IMR-90 (cell line): ENCODE data around the gene MAML2. TPM values are rescaled to one million over a fixed set of nuclear protein-coding genes. Genes with fewer than 3 reads are reported as not detected.

ENCODE experiments used
- ATAC-seq: fragments of 200-7000 bp; cut with Tn5 transposase; 2 replicates; pipeline ENCODE4 v1.9.1; 2020; ENCODE audit warnings: low read depth, mild to moderate bottlenecking, moderate library complexity
- BruUV-seq: library from RNA; stranded (reverse); fragments of 400-500 nt; replicated peaks from 2 replicates; lab custom pipeline; 2021; lab: Mats Ljungman, UMichigan
- CTCF ChIA-PET: fragments of 300-600 bp; formaldehyde crosslinking; extraction: SDS; loops from one replicate; lab custom pipeline; 2021; ENCODE audit warnings: antibody characterized with exemption; lab: Yijun Ruan, JAX
- POLR2A ChIA-PET: fragments of 300-600 bp; sonication (Branson Sonifier 250); formaldehyde crosslinking; loops from one replicate; lab custom pipeline; 2022; ENCODE audit warnings: antibody characterized with exemption; ENCODE audit not compliant: unreplicated experiment; lab: Charles Lee
- DNase-seq: peaks from one replicate; pipeline ENCODE4 v3.0.0; 2013
- H2AFZ ChIP-seq: replicated peaks from 2 replicates; pipeline ENCODE3; 2013; ENCODE audit warnings: low read length, mild to moderate bottlenecking; ENCODE audit not compliant: poor library complexity
- H2AK5ac ChIP-seq: 2 replicates; pipeline ENCODE4 v1.6.1; 2013; ENCODE audit warnings: low read depth, low read length, inconsistent platforms
- H2AK9ac ChIP-seq: replicated peaks from 2 replicates; pipeline ENCODE3; 2013; ENCODE audit warnings: mild to moderate bottlenecking, low read depth, low read length, moderate library complexity; ENCODE audit not compliant: poor library complexity
- H2BK120ac ChIP-seq: 2 replicates; pipeline ENCODE4 v1.6.1; 2013; ENCODE audit warnings: low read depth, low read length, inconsistent platforms
- H2BK15ac ChIP-seq: 3 replicates; pipeline ENCODE4 v1.6.1; 2013; ENCODE audit warnings: low read depth, low read length, inconsistent platforms
- H2BK20ac ChIP-seq: 2 replicates; pipeline ENCODE4 v1.6.1; 2013; ENCODE audit warnings: low read depth, mild to moderate bottlenecking, inconsistent platforms, low read length, moderate library complexity
- H2BK5ac ChIP-seq: 2 replicates; pipeline ENCODE4 v1.6.1; 2013; ENCODE audit warnings: mild to moderate bottlenecking, low read depth, low read length, inconsistent platforms; ENCODE audit not compliant: poor library complexity, severe bottlenecking
- H3K14ac ChIP-seq: replicated peaks from 2 replicates; pipeline ENCODE4 v1.6.1; 2013; ENCODE audit warnings: low read depth, low read length, inconsistent platforms
- H3K18ac ChIP-seq: 2 replicates; pipeline ENCODE4 v1.6.1; 2013; ENCODE audit warnings: low read depth, low read length, control low read depth
- H3K23ac ChIP-seq: 2 replicates; pipeline ENCODE4 v1.6.1; 2013; ENCODE audit warnings: low read depth, low read length, inconsistent platforms
- H3K27ac ChIP-seq: 2 replicates; pipeline ENCODE4 v1.5.1; 2013; ENCODE audit warnings: mild to moderate bottlenecking, control low read depth, low read length; ENCODE audit not compliant: insufficient read depth
- H3K27me3 ChIP-seq: 2 replicates; pipeline ENCODE4 v1.6.1; 2013; ENCODE audit warnings: low read length; ENCODE audit not compliant: control insufficient read depth, insufficient read depth
- H3K36me3 ChIP-seq: 2 replicates; pipeline ENCODE4 v1.6.1; 2013; ENCODE audit warnings: low read length, mixed read lengths; ENCODE audit not compliant: control insufficient read depth, insufficient read depth
- H3K4ac ChIP-seq: 2 replicates; pipeline ENCODE4 v1.6.1; 2013; ENCODE audit warnings: low read depth, low read length, inconsistent platforms
- H3K4me1 ChIP-seq: 2 replicates; pipeline ENCODE4 v1.6.1; 2013; ENCODE audit warnings: low read length, mixed read lengths; ENCODE audit not compliant: control insufficient read depth, insufficient read depth
- H3K4me2 ChIP-seq: 2 replicates; pipeline ENCODE4 v1.6.1; 2013; ENCODE audit warnings: low read depth, mild to moderate bottlenecking, control low read depth, low read length, moderate library complexity
- H3K4me3 ChIP-seq: 2 replicates; pipeline ENCODE4 v1.5.1; 2013; ENCODE audit warnings: low read depth, mild to moderate bottlenecking, control low read depth, low read length, moderate library complexity; ENCODE audit not compliant: insufficient read depth
- H3K56ac ChIP-seq: 2 replicates; pipeline ENCODE4 v1.6.1; 2013; ENCODE audit warnings: low read length, inconsistent platforms; ENCODE audit not compliant: insufficient read depth; ENCODE audit errors: extremely low read depth
- H3K79me1 ChIP-seq, 2 experiments: 2 replicates each; pipeline ENCODE4 v1.6.1; 2013; ENCODE audit warnings: low read length in 2 of 2, inconsistent platforms in 1 of 2, low read depth in 1 of 2
- H3K9ac ChIP-seq: 2 replicates; pipeline ENCODE4 v1.6.1; 2013; ENCODE audit warnings: low read depth, low read length, control low read depth
- H3K9me1 ChIP-seq: 2 replicates; pipeline ENCODE4 v1.6.1; 2013; ENCODE audit warnings: low read length, inconsistent platforms; ENCODE audit not compliant: insufficient read depth
- H3K9me3 ChIP-seq: 2 replicates; pipeline ENCODE4 v1.6.1; 2013; ENCODE audit warnings: low read length; ENCODE audit not compliant: control insufficient read depth, insufficient read depth
- H4K20me1 ChIP-seq: 2 replicates; pipeline ENCODE4 v1.6.1; 2013; ENCODE audit warnings: low read length, inconsistent platforms; ENCODE audit not compliant: insufficient read depth
- H4K5ac ChIP-seq: 2 replicates; pipeline ENCODE4 v1.6.1; 2013; ENCODE audit warnings: mild to moderate bottlenecking, low read depth, low read length, control low read depth
- H4K8ac ChIP-seq, 2 experiments: 2 replicates each; pipeline ENCODE4 v1.6.1; 2013; ENCODE audit warnings: low read depth in 2 of 2, low read length in 2 of 2, control low read depth in 1 of 2, inconsistent platforms in 1 of 2
- H4K91ac ChIP-seq: 2 replicates; pipeline ENCODE4 v1.6.1; 2013; ENCODE audit warnings: low read depth, low read length, inconsistent platforms; ENCODE audit not compliant: insufficient read depth
- CEBPB ChIP-seq: IDR thresholded peaks from 2 replicates; pipeline ENCODE4 v1.6.1; 2012; ENCODE audit warnings: low read depth, low read length, improper control_type of control experiment
- CHD1 ChIP-seq: IDR thresholded peaks from 2 replicates; pipeline ENCODE4 v1.6.1; 2012; ENCODE audit warnings: low read depth, low read length, improper control_type of control experiment
- FOS ChIP-seq: fragments of 150-350 bp; IDR thresholded peaks from 2 replicates; pipeline ENCODE4 v1.6.1; 2016; ENCODE audit warnings: low read depth, low read length
- POLR2A ChIP-seq: IDR thresholded peaks from 2 replicates; pipeline ENCODE4 v1.6.1; 2012; ENCODE audit warnings: mild to moderate bottlenecking, low read depth, low read length
- RCOR1 ChIP-seq: IDR thresholded peaks from 2 replicates; pipeline ENCODE4 v1.6.1; 2012; ENCODE audit warnings: mild to moderate bottlenecking, low read length, improper control_type of control experiment; ENCODE audit not compliant: insufficient replicate concordance
- RFX5 ChIP-seq: IDR thresholded peaks from 2 replicates; pipeline ENCODE4 v1.8.0; 2012; ENCODE audit warnings: low read depth, mild to moderate bottlenecking, low read length, moderate library complexity
- WGBS, 2 experiments: methylation state at CpG; one replicate each; pipeline versions ENCODE4 v1.1.5 to v1.1.7; 2013; ENCODE audit warnings: missing lambda C conversion rate in 2 of 2; ENCODE audit not compliant: insufficient read length in 1 of 2; ENCODE audit errors: extremely low coverage in 2 of 2; 5-methylcytosine and 5-hydroxymethylcytosine counted together
- dilution Hi-C: fragments of 300-500 bp; cut with HindIII; formaldehyde crosslinking; loops from one replicate; pipeline ENCODE4 v1.14.3; 2018; ENCODE audit warnings: low sequenced_read_pairs; ENCODE audit not compliant: unreplicated experiment
- in situ Hi-C: fragments of 300-500 bp; cut with MboI; formaldehyde crosslinking; loops from 3 replicates; pipeline ENCODE4 v1.14.3; 2019; ENCODE audit warnings: low sequenced_read_pairs, inconsistent platforms, mixed read lengths
- intact Hi-C: fragments of 100-400 bp; cut with micrococcal nuclease; formaldehyde crosslinking; loops from 2 replicates; pipeline ENCODE4 v1.10.0; 2022
- polyA plus RNA-seq, 3 experiments: library from polyadenylated mRNA; depleted of rRNA; stranded (reverse); fragments of >200 nt; gene quantifications; 2 replicates each; pipeline ENCODE4 v1.2.3, GENCODE V29; 2012; ENCODE audit warnings: low replicate concordance in 1 of 3
- total RNA-seq: library from RNA; depleted of rRNA; stranded (reverse); fragments of >200 nt; gene quantifications from 2 replicates; pipeline ENCODE4 v1.2.3, GENCODE V29; 2012

The MAML2 gene
- total and polyA plus RNA-seq, 2 of the 4 experiments (the other 2 are of a cell fraction), result 15.0 to 19.5 TPM

GRCh38 chr11:96178887-96179279, 164.1 kb downstream of the MAML2 start:
- Histone ChIP-seq H3K4me1 (no peaks in the 10 kb centered on the region), H3K56ac (no peak overlapping the region), H3K9me1 (peaks cover 7% of the 10 kb centered on the region), H3K4ac (no peak overlapping the region), H3K9me3 (no peaks in the 10 kb centered on the region), H3K27me3 (no peaks in the 10 kb centered on the region), H2AFZ (no peak overlapping the region), H2BK20ac (no peak overlapping the region), H3K4me2 (no peak overlapping the region), H2AK5ac (no peak overlapping the region), H3K18ac (no peak overlapping the region), H4K20me1 (no peaks in the 10 kb centered on the region), H3K79me1 (peaks cover 31 to 50% of the 10 kb centered on the region in 2 experiments), H3K23ac (no peak overlapping the region), H4K5ac (no peak overlapping the region), H4K8ac (no peak overlapping the region), H3K9ac (no peak overlapping the region), H2BK120ac (no peak overlapping the region), H3K36me3 (peaks cover 3% of the 10 kb centered on the region; the same call in 1 of the 2 replicates), H4K91ac (no peak overlapping the region), H2AK9ac (no peak overlapping the region), H3K14ac (no peak overlapping the region), H3K27ac (no peak overlapping the region), H3K4me3 (no peak overlapping the region), H2BK15ac (no peak overlapping the region), H2BK5ac (no peak overlapping the region)
- ChIA-PET POLR2A (no interaction called here), CTCF (interaction anchor here (1.0 kb wide), 1 partner anchor 164 kb away, joined by 3 read pairs; the partner anchor contains the start of gene MAML2)
- intact Hi-C loops, result no loop called here
- dilution Hi-C loops, result no loop called here
- DNase-seq, result no peak
- in situ Hi-C loops, result no loop called here
- WGBS, 2 experiments, result 96% methylated on average over 4 of the region's 6 CpGs; no CpG with 5 or more reads in 1 of the 2 experiments
- no peak for ATAC-seq
- BruUV-seq, result no TSS peak
- TF ChIP-seq RFX5, result no peak
- no peak for TF ChIP-seq FOS
- no peak for TF ChIP-seq CHD1
- no peak for TF ChIP-seq POLR2A
- no peak for TF ChIP-seq CEBPB
- TF ChIP-seq RCOR1, result no peak
